HEK293T (cell line): ENCODE measurements around the gene RHBDD1.

Source experiments
- ELF4 ChIP-seq: fragments of 450-650 bp; IDR thresholded peaks from 2 replicates; pipeline ENCODE4 v1.6.1; 2017; ENCODE audit warnings: antibody characterized with exemption
- FOXA1 ChIP-seq: fragments of 450-650 bp; IDR thresholded peaks from 2 replicates; pipeline ENCODE4 v1.6.1; 2016; ENCODE audit warnings: mild to moderate bottlenecking
- SUZ12 ChIP-seq: fragments of 450-650 bp; IDR thresholded peaks from 2 replicates; pipeline ENCODE4 v1.6.1; 2016; ENCODE audit warnings: mild to moderate bottlenecking

- TF ChIP-seq ELF4 = peak; percentile 7; the same call in 1 of the 2 replicates
- TF ChIP-seq SUZ12 = no peak
- TF ChIP-seq FOXA1 = no peak
Observed at GRCh38 chr2:226835796-226836547, at the start of gene RHBDD1.
